ENCODE measurements around the gene CCR2. TPM values are rescaled to one million over a fixed set of nuclear protein-coding genes. Genes with fewer than 3 reads are reported as not detected.
A peak's percentile ranks its signal among the peaks of the same experiment; 100 is the strongest.
"Not testable (repeated sequence)": the region's sequence is repeated elsewhere in the genome, so short reads cannot be mapped to it uniquely, and the experiment has no call there.

The CCR2 gene
- total RNA-seq, 1 experiment from 2014 or later, result not detected

- DNase-seq, result no peak
- CTCF ChIA-PET, result no interaction called here
- POLR2A ChIA-PET (ENCODE audit: unreplicated experiment), result interaction anchor here (0.6 kb wide), 1 partner anchor 30 kb away, joined by 5 read pairs; no protein-coding TSS in a partner anchor
- Histone ChIP-seq H3K4me2 (no peak overlapping the region), H3K9me2 (ENCODE audit: insufficient read depth) (no peaks in the 10 kb centered on the region), H3K79me2 (ENCODE audit: low read depth) (no peaks in the 10 kb centered on the region), H3K27me3 (ENCODE audit: insufficient read depth, low read depth) (no peaks in the 10 kb centered on the region), H3K27ac (no peak overlapping the region), H3F3A (ENCODE audit: insufficient read depth, low read depth) (no peaks in the 10 kb centered on the region), H3K9me3 (ENCODE audit: insufficient read depth, low read depth) (no peaks in the 10 kb centered on the region; the same call in 1 of the 2 replicates), H2AFZ (no peak overlapping the region), H4K20me1 (ENCODE audit: insufficient read depth) (no peaks in the 10 kb centered on the region), H3K36me3 (ENCODE audit: low read depth) (no peaks in the 10 kb centered on the region), H3K4me3 (no peak overlapping the region), H3K4me1 (replicated peaks; ENCODE audit: insufficient read depth) (no peaks in the 10 kb centered on the region)
- no TSS peak for BruUV-seq (replicated peaks)
- intact Hi-C loops (cut with micrococcal nuclease; ENCODE audit: unreplicated experiment), result no loop called here
- TF ChIP-seq CTCF (conservative IDR thresholded peaks at IDR 0.05), result no peak
- no peak for TF ChIP-seq EZH2 (IDR thresholded peaks at IDR 0.05; ENCODE audit: low read depth)
These were observed 32.3 kb upstream of the CCR2 start for GRCh38 chr3:46321461-46322104.

- TF ChIP-seq EZH2 (IDR thresholded peaks at IDR 0.05; ENCODE audit: low read depth) (no peak), CTCF (conservative IDR thresholded peaks at IDR 0.05) (no peak)
- Histone ChIP-seq H3K9me3 (ENCODE audit: insufficient read depth, low read depth) (no peaks in the 10 kb centered on the region; the same call in 1 of the 2 replicates), H3K4me2 (no peak overlapping the region), H3K36me3 (ENCODE audit: low read depth) (no peaks in the 10 kb centered on the region), H3K27me3 (ENCODE audit: insufficient read depth, low read depth) (no peaks in the 10 kb centered on the region), H4K20me1 (ENCODE audit: insufficient read depth) (no peaks in the 10 kb centered on the region), H3K27ac (no peak overlapping the region), H2AFZ (no peak overlapping the region), H3K4me1 (replicated peaks; ENCODE audit: insufficient read depth) (no peaks in the 10 kb centered on the region), H3K9me2 (ENCODE audit: insufficient read depth) (no peaks in the 10 kb centered on the region), H3K4me3 (no peak overlapping the region), H3F3A (ENCODE audit: insufficient read depth, low read depth) (no peaks in the 10 kb centered on the region), H3K79me2 (ENCODE audit: low read depth) (no peaks in the 10 kb centered on the region)
- DNase-seq, result no peak
- ChIA-PET CTCF (interaction anchor here (0.5 kb wide), 1 partner anchor 1016 kb away, joined by 3 read pairs; no protein-coding TSS in a partner anchor), POLR2A (ENCODE audit: unreplicated experiment) (no interaction called here)
- intact Hi-C loops (cut with micrococcal nuclease; ENCODE audit: unreplicated experiment), result no loop called here
- BruUV-seq (replicated peaks), result no TSS peak
These were observed 29.9 kb upstream of the CCR2 start for GRCh38 chr3:46324036-46324435.

- peak; percentile 1 to 39 for DNase-seq
These were observed 28.1 kb upstream of the CCR2 start for GRCh38 chr3:46325645-46326300.

GRCh38 chr3:46330676-46331075 is 23.2 kb upstream of the CCR2 start:
- POLR2A ChIA-PET (ENCODE audit: unreplicated experiment); intact Hi-C loops (cut with micrococcal nuclease; ENCODE audit: unreplicated experiment); H3K27me3 ChIP-seq (ENCODE audit: insufficient read depth, low read depth); H3K79me2 ChIP-seq (ENCODE audit: low read depth); H3K4me3 ChIP-seq; BruUV-seq (replicated peaks); H3K27ac ChIP-seq; CTCF ChIA-PET; DNase-seq; H3K9me3 ChIP-seq (ENCODE audit: insufficient read depth, low read depth); H3K4me1 ChIP-seq (replicated peaks; ENCODE audit: insufficient read depth); H3K4me2 ChIP-seq; H3K36me3 ChIP-seq (ENCODE audit: low read depth); H3F3A ChIP-seq (ENCODE audit: insufficient read depth, low read depth); H4K20me1 ChIP-seq (ENCODE audit: insufficient read depth); H3K9me2 ChIP-seq (ENCODE audit: insufficient read depth); H2AFZ ChIP-seq: not testable (repeated sequence)

More at GRCh38 chr3:46325645-46326300, 28.1 kb upstream of the CCR2 start:
- ChIA-PET CTCF (no interaction called here), POLR2A (ENCODE audit: unreplicated experiment) (no interaction called here)
- H3F3A ChIP-seq (ENCODE audit: insufficient read depth, low read depth), result no peaks in the 10 kb centered on the region
- no peaks in the 10 kb centered on the region for H4K20me1 ChIP-seq (ENCODE audit: insufficient read depth)
- H3K27me3 ChIP-seq (ENCODE audit: insufficient read depth, low read depth), result no peaks in the 10 kb centered on the region
- H2AFZ ChIP-seq, result no peak overlapping the region
- no TSS peak for BruUV-seq (replicated peaks)
- H3K36me3 ChIP-seq (ENCODE audit: low read depth), result no peaks in the 10 kb centered on the region
- H3K4me2 ChIP-seq, result no peak overlapping the region
- H3K79me2 ChIP-seq (ENCODE audit: low read depth), result no peaks in the 10 kb centered on the region
- H3K4me1 ChIP-seq (replicated peaks; ENCODE audit: insufficient read depth), result no peaks in the 10 kb centered on the region
- no peak overlapping the region for H3K27ac ChIP-seq
- H3K9me3 ChIP-seq (ENCODE audit: insufficient read depth, low read depth), result no peaks in the 10 kb centered on the region; the same call in 1 of the 2 replicates
- intact Hi-C loops (cut with micrococcal nuclease; ENCODE audit: unreplicated experiment), result no loop called here
- no peak overlapping the region for H3K4me3 ChIP-seq
- no peaks in the 10 kb centered on the region for H3K9me2 ChIP-seq (ENCODE audit: insufficient read depth)
- TF ChIP-seq CTCF (conservative IDR thresholded peaks at IDR 0.05) (no peak), EZH2 (IDR thresholded peaks at IDR 0.05; ENCODE audit: low read depth) (no peak)
